ENCODE measurements around the gene RAB38.

DNA sequence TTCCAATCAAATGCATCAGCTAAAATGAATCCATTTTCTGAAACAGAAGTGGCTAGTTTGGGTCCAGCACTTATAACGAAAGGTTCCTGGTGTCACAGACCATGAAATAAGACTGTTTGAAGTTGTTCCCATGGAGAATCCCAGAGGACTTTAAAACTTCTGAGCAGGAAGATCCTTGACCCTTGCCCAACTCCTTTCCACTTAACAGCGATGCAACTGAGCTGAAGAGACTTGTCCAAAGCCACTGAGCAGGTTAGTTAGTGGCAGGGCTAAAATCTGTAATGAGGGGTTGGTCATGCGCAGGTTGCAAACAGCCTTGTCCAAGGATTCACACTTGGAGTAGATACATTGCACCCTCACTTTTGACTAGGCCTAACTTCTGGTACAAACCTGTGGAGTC, 1.3 kb downstream of the RAB38 start:
- TF ChIP-seq CTCF (IDR thresholded peaks at IDR 0.05) (no peak), EZH2 (IDR thresholded peaks at IDR 0.05; ENCODE audit: borderline replicate concordance, insufficient read depth, low read depth, low read length, poor library complexity, severe bottlenecking) (no peak)

Data from B cell (primary cell).